ENCODE measurements around the gene IQGAP2.

The IQGAP2 gene

GRCh38 chr5:76683816-76684731 is 281.0 kb downstream of the IQGAP2 start:
- Histone ChIP-seq H2AFZ (ENCODE audit: low read depth, low read length, severe bottlenecking) (no peak overlapping the region), H4K20me1 (ENCODE audit: low read depth, low read length) (no peaks in the 10 kb centered on the region), H3K79me2 (ENCODE audit: insufficient read depth, low read length) (no peaks in the 10 kb centered on the region), H3K27me3 (ENCODE audit: low read length) (no peaks in the 10 kb centered on the region), H3K9ac (ENCODE audit: low read length) (no peak overlapping the region), H3K27ac (ENCODE audit: low read depth, low read length) (no peak overlapping the region), H3K4me3 (ENCODE audit: insufficient read depth, low read length, poor library complexity, severe bottlenecking) (no peak overlapping the region), H3K36me3 (ENCODE audit: low read length) (no peaks in the 10 kb centered on the region), H3K4me2 (ENCODE audit: low read depth, low read length, poor library complexity, severe bottlenecking) (no peak overlapping the region), H3K9me2 (replicated peaks; ENCODE audit: insufficient read depth, low read length) (no peaks in the 10 kb centered on the region), H3K9me3 (ENCODE audit: insufficient read depth, low read length) (no peaks in the 10 kb centered on the region), H3F3A (ENCODE audit: insufficient read depth) (no peaks in the 10 kb centered on the region)
- TF ChIP-seq EZH2phosphoT487 (conservative IDR thresholded peaks at IDR 0.05; ENCODE audit: low read length), result no peak
- no peak for TF ChIP-seq CTCF (IDR thresholded peaks at IDR 0.05; ENCODE audit: insufficient read depth, low read length, poor library complexity, severe bottlenecking)

DNA sequence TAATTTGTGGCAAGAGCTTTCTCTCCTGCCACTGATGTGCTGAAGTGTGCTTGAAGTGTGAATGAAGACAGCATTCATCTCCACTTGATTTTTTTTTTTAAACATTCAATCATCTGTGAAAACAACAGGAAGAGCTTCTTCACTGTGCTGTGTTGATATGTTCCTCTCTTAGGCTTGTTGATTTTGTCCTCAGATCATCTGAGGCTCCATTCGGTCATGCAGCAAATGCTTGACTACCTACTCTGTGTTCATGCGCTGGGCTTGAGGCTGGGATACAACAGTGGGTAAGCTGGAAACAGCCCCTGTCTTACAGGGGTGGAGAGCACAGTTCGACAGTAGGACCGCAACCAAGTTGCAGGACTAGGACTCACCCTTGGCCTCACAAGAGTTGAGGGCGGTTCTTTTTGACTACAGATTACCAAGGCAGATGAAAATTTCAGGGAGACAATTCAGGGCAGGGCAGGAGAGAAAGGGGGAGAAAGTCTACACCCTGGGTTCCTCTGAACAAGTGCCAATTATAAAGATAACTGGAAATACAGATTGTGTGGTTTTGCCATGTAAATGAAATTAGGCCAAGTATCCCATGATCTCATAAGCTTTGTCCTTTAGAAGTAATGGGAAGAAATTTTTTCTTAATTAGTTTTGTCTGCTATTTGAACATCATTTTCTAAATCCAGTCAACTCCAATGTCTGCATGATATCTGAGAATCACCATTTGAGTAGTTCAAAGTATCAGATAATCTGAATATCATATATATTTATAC is 281.9 kb downstream of the IQGAP2 start:
- H3K79me2 ChIP-seq (ENCODE audit: insufficient read depth, low read length), result no peaks in the 10 kb centered on the region
- no peaks in the 10 kb centered on the region for H3K27me3 ChIP-seq (ENCODE audit: low read length)
- TF ChIP-seq CTCF (IDR thresholded peaks at IDR 0.05; ENCODE audit: insufficient read depth, low read length, poor library complexity, severe bottlenecking), result no peak
- H3K4me2 ChIP-seq (ENCODE audit: low read depth, low read length, poor library complexity, severe bottlenecking), result no peak overlapping the region
- H3K27ac ChIP-seq (ENCODE audit: low read depth, low read length), result no peak overlapping the region
- H3K9me2 ChIP-seq (replicated peaks; ENCODE audit: insufficient read depth, low read length), result no peaks in the 10 kb centered on the region
- H4K20me1 ChIP-seq (ENCODE audit: low read depth, low read length), result no peaks in the 10 kb centered on the region
- no peaks in the 10 kb centered on the region for H3K9me3 ChIP-seq (ENCODE audit: insufficient read depth, low read length)
- no peak overlapping the region for H3K4me3 ChIP-seq (ENCODE audit: insufficient read depth, low read length, poor library complexity, severe bottlenecking)
- no peaks in the 10 kb centered on the region for H3F3A ChIP-seq (ENCODE audit: insufficient read depth)
- no peaks in the 10 kb centered on the region for H3K36me3 ChIP-seq (ENCODE audit: low read length)
- no peak overlapping the region for H3K9ac ChIP-seq (ENCODE audit: low read length)
- no peak overlapping the region for H2AFZ ChIP-seq (ENCODE audit: low read depth, low read length, severe bottlenecking)

DNA sequence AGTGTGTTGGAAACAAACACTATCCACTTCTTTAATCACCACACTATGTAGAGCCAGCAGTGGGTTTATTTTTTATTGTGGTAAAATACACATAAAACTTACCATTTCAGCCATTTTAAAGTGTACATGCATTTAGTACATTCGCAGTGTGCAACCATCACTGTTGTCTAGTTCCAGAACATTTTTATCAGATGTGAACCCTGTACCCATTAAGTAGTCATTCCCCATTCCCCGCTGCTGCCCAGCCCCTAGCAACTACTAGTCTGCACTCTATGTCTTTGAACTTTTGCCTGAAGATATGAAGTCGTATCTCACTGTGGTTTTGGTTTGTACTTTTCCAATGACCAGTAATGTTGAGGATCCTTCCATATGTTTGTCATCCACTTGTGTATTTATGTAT is 282.6 kb downstream of the IQGAP2 start:
- Histone ChIP-seq H3K27me3 (ENCODE audit: low read length) (no peaks in the 10 kb centered on the region), H3K27ac (ENCODE audit: low read depth, low read length) (no peak overlapping the region), H3K79me2 (ENCODE audit: insufficient read depth, low read length) (no peaks in the 10 kb centered on the region), H3K4me3 (ENCODE audit: insufficient read depth, low read length, poor library complexity, severe bottlenecking) (no peak overlapping the region), H4K20me1 (ENCODE audit: low read depth, low read length) (no peaks in the 10 kb centered on the region), H3F3A (ENCODE audit: insufficient read depth) (no peaks in the 10 kb centered on the region), H3K9me2 (replicated peaks; ENCODE audit: insufficient read depth, low read length) (no peaks in the 10 kb centered on the region), H3K4me2 (ENCODE audit: low read depth, low read length, poor library complexity, severe bottlenecking) (no peak overlapping the region), H2AFZ (ENCODE audit: low read depth, low read length, severe bottlenecking) (no peak overlapping the region), H3K9me3 (ENCODE audit: insufficient read depth, low read length) (no peaks in the 10 kb centered on the region), H3K9ac (ENCODE audit: low read length) (no peak overlapping the region), H3K36me3 (ENCODE audit: low read length) (no peaks in the 10 kb centered on the region)
- TF ChIP-seq CTCF (IDR thresholded peaks at IDR 0.05; ENCODE audit: insufficient read depth, low read length, poor library complexity, severe bottlenecking), result no peak
- no peak for TF ChIP-seq EZH2phosphoT487 (conservative IDR thresholded peaks at IDR 0.05; ENCODE audit: low read length)

All from SU-DHL-6 (cell line).